GM21526 (cell line): ENCODE data around the gene TRPC4AP.
"Not testable (repeated sequence)": the region's sequence is repeated elsewhere in the genome, so short reads cannot be mapped to it uniquely, and the experiment has no call there.

ENCODE experiments used
- ATAC-seq: cut with Tn5 transposase; IDR thresholded peaks from one replicate; pipeline ENCODE4 v1.9.1; 2021; ENCODE audit warnings: moderate library complexity; ENCODE audit not compliant: unreplicated experiment, low FRiP score

Gene TRPC4AP

GRCh38 chr20:35106827-35107380 lies 14.3 kb upstream of the TRPC4AP start:
- ATAC-seq, result no peak

- ATAC-seq, result no peak
Observed at GRCh38 chr20:35104685-35105295, 12.2 kb upstream of the TRPC4AP start.

GRCh38 chr20:35101620-35102019 lies 9.0 kb upstream of the TRPC4AP start:
- no peak for ATAC-seq

GRCh38 chr20:35093267-35093884 lies 769 bp upstream of the TRPC4AP start:
- ATAC-seq, result no peak

GRCh38 chr20:35091816-35092523 lies 637 bp downstream of the TRPC4AP start:
- peak; percentile 21 for ATAC-seq

GRCh38 chr20:35088231-35089145 lies 4.1 kb downstream of the TRPC4AP start:
- ATAC-seq, result no peak

GRCh38 chr20:35087791-35088190 lies 4.8 kb downstream of the TRPC4AP start:
- ATAC-seq, result no peak

- no peak for ATAC-seq
Observed at GRCh38 chr20:35087355-35087754, 5.3 kb downstream of the TRPC4AP start.

GRCh38 chr20:35085477-35086225 lies 7.0 kb downstream of the TRPC4AP start:
- no peak for ATAC-seq

- ATAC-seq, result no peak
Observed at GRCh38 chr20:35084998-35085397, 7.6 kb downstream of the TRPC4AP start.

GRCh38 chr20:35080348-35080642 lies 12.3 kb downstream of the TRPC4AP start:
- not testable (repeated sequence) for ATAC-seq

- no peak for ATAC-seq
Observed at GRCh38 chr20:35079472-35080347, 12.9 kb downstream of the TRPC4AP start.

- no peak for ATAC-seq
Observed at GRCh38 chr20:35077872-35078271, 14.7 kb downstream of the TRPC4AP start.

GRCh38 chr20:35077341-35077740 lies 15.3 kb downstream of the TRPC4AP start:
- no peak for ATAC-seq

- ATAC-seq, result not testable (repeated sequence)
Observed at GRCh38 chr20:35071436-35072153, 21.0 kb downstream of the TRPC4AP start.

GRCh38 chr20:35066194-35066593 lies 26.4 kb downstream of the TRPC4AP start:
- ATAC-seq, result no peak

GRCh38 chr20:35065181-35065580 lies 27.4 kb downstream of the TRPC4AP start:
- no peak for ATAC-seq

GRCh38 chr20:35063168-35063567 lies 29.4 kb downstream of the TRPC4AP start:
- ATAC-seq, result no peak
